VCaP (cell line): Measurements from ENCODE around the gene GALNT16.
A peak's percentile ranks its signal among the peaks of the same experiment; 100 is the strongest.

Source experiments
- H3K27ac ChIP-seq: fragments of 450-650 bp; 2 replicates; pipeline ENCODE4 v1.5.1; 2017
- CTCF ChIP-seq: fragments of 450-650 bp; conservative IDR thresholded peaks from 2 replicates; pipeline ENCODE4 v1.5.1; 2017; ENCODE audit warnings: mild to moderate bottlenecking, moderate library complexity

Gene GALNT16

GRCh38 chr14:69358966-69359365, 99.0 kb downstream of the GALNT16 start:
- TF ChIP-seq CTCF, result no peak
- no peak overlapping the region for H3K27ac ChIP-seq

- no peak for TF ChIP-seq CTCF
- no peak overlapping the region; the same call in 1 of the 2 replicates for H3K27ac ChIP-seq
Observed at GRCh38 chr14:69360438-69361108, 100.6 kb downstream of the GALNT16 start.

- TF ChIP-seq CTCF, result peak; percentile 45
- H3K27ac ChIP-seq, result no peak overlapping the region
Observed at GRCh38 chr14:69363055-69363454, 103.1 kb downstream of the GALNT16 start.

GRCh38 chr14:69363964-69364363, 104.0 kb downstream of the GALNT16 start:
- H3K27ac ChIP-seq, result no peak overlapping the region
- no peak for TF ChIP-seq CTCF

- H3K27ac ChIP-seq, result no peak overlapping the region
- no peak for TF ChIP-seq CTCF
Observed at GRCh38 chr14:69364378-69364777, 104.4 kb downstream of the GALNT16 start.

GRCh38 chr14:69366069-69366468, 106.1 kb downstream of the GALNT16 start:
- H3K27ac ChIP-seq, result no peak overlapping the region
- TF ChIP-seq CTCF, result no peak

- H3K27ac ChIP-seq, result no peak overlapping the region
- TF ChIP-seq CTCF, result no peak
Observed at GRCh38 chr14:69366761-69367160, 106.8 kb downstream of the GALNT16 start.
